Urothelium cell line (cell line): ENCODE measurements around the gene RNU6-1.

Experiments used
- DNase-seq: peaks from one replicate; pipeline ENCODE4 v3.0.0; 2011; ENCODE audit warnings: low spot score, mixed read lengths
- FAIRE-seq: peaks from 2 replicates; lab custom pipeline; 2011; peaks lifted over from hg19 to GRCh38; lab: Jason Lieb, UNC

The RNU6-1 gene

DNA sequence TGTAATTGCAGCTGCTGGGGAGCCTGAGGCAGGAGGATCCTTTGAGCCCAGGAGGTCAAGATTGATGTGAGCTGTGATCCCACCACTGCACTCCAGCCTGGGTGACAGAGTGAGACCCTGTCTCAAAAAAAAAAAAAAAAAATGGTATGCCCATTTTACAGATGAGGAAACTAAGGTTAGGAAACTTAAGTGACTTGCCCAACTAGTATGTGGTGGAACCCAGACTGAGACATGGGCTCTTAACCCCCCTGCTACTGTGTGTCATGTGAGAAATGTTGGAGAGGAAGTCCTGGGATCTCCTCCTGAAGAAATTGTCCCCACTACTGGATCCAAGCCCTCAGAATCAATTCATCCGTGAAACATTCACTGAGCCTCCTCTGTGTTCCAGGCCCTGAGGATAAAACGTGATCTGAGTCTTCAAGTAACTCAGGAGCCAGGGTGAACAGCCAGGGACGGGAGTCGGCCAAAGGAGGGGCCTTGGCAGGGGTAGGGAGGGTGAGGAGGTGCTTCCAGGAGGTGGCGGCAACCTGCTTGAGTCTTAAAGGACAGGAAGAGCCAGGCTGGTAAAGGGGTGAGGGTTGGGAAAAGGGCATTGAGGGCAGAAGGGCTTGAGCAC, 19.6 kb upstream of the RNU6-1 start:
- FAIRE-seq (no peak), DNase-seq (no peak)

- DNase-seq: no peak
- FAIRE-seq: no peak
Observed at GRCh38 chr15:67857220-67857619, 17.4 kb upstream of the RNU6-1 start.

- DNase-seq: no peak
- FAIRE-seq: no peak
Observed at GRCh38 chr15:67855842-67856241, 16.0 kb upstream of the RNU6-1 start.

DNA sequence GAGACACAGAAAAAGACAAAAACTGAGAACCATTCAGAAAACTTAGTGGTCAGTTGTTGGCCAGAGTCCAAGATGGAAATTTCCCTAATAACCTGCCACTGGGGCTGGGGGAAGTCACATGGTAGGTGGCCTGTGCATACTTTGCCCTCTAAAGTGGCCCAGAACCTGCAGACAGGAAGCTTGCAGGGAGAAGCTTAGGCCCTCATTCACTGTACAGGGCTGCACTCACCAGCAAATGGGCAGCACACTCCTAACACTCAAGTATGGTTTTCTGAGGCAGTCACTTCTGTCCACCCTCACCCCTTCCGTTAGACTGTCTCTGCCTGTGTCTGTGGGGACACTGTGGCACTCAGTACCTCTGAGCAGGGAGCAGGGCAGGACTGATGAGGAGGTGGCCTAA, 14.5 kb upstream of the RNU6-1 start:
- no peak for FAIRE-seq
- no peak for DNase-seq

DNA sequence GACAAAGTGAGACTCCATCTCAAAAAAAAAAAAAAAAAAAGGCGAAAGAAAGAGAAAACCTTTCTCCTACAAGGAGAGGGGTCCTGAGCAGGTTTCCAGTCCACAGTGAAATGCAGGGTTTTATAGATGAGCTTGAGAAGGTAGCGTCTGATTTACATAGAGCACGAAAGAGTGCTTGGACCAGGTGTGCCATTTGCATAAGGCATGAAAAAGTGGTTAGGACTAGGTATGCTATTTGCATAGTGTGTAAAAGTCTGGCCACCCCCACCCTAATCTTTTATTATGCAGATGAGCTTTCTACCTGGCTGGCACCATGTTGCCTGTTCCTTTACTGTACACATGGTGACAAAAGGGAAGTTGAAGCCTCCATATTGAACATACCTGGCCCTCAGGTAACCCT, 13.6 kb upstream of the RNU6-1 start:
- no peak for DNase-seq
- no peak for FAIRE-seq

DNA sequence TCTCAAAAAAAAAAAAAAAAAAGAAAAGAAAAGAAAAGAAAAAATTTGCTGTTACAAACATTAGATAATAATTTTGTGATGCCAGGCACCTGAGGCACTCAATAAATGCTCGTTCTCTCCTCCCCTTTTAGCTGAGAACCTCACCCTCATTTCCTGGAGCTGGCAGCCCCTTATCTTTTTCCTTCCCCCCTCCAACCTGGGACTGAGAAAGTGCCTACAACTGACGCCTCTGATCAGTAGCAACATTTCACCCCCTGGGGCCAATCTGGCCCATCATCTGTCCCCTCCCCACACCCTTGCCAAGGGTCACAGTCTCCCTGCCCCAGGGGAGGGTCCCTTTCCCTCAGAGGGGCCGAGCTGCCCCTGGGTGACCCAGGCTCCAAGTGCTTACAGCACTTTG, 12.6 kb upstream of the RNU6-1 start:
- FAIRE-seq: no peak
- DNase-seq: no peak

- FAIRE-seq (no peak), DNase-seq (no peak)
Observed at GRCh38 chr15:67850994-67851571, 11.2 kb upstream of the RNU6-1 start.

- DNase-seq (no peak), FAIRE-seq (no peak)
Observed at GRCh38 chr15:67850336-67850735, 10.5 kb upstream of the RNU6-1 start.

- no peak for FAIRE-seq
- DNase-seq: no peak
Observed at GRCh38 chr15:67849538-67849937, 9.7 kb upstream of the RNU6-1 start.

DNA sequence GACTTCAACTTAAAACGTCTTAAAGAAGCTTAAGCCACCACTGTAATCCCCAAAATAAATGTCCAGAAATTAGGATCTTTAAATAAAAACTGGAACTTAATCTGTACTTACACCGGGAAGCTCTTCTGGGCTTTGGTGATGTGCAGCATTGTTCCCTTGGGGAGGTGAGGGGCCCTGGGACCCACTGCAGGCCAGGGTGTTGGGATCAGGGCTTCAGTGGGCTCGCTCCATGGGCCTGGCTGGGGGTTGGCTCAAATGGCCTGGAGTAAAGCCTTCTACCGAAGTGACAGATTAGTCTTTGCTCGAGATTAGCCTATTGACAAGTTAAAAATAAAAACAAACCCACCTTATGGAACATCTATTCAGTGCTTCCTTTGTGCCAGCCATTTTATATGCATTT, 6.1 kb upstream of the RNU6-1 start:
- no peak for FAIRE-seq

GRCh38 chr15:67843571-67844387, 3.9 kb upstream of the RNU6-1 start:
- FAIRE-seq (no peak), DNase-seq (no peak)

More for the DNA sequence above, 6.1 kb upstream of the RNU6-1 start:
- DNase-seq: no peak

DNA sequence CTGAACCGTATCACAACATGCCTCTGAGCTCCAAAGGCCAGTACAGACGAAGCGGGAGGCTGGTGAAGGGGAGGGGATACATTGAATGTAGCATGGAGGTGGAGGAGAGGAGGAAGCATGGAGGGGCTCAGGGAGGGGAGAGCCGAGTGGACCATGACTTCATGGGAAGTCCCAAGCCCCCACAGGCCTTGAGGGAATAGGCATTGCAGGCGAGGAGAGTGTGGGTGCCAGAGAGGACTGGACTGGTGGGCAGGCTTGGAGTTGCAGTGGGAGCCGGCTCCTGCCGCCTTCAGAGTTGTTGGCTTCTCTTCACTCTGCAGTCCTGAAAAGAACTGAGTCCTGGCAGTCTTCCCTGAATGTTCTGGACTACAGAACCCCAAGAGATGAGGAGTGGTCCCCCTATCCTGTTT, 3.3 kb upstream of the RNU6-1 start:
- FAIRE-seq (no peak), DNase-seq (no peak)

DNA sequence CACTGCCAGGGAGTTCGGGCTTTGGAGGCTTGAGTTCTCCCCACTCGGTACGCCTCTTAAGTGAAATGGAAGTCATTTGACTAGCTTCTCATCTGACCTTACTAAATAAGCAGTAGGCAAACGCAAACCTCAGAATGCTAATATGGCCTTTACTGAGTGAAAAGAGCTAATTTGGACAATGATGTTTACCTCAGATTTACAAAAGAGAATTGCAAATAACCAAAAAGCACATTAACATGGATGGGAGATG, 1.6 kb upstream of the RNU6-1 start:
- no peak for DNase-seq
- no peak for FAIRE-seq

DNA sequence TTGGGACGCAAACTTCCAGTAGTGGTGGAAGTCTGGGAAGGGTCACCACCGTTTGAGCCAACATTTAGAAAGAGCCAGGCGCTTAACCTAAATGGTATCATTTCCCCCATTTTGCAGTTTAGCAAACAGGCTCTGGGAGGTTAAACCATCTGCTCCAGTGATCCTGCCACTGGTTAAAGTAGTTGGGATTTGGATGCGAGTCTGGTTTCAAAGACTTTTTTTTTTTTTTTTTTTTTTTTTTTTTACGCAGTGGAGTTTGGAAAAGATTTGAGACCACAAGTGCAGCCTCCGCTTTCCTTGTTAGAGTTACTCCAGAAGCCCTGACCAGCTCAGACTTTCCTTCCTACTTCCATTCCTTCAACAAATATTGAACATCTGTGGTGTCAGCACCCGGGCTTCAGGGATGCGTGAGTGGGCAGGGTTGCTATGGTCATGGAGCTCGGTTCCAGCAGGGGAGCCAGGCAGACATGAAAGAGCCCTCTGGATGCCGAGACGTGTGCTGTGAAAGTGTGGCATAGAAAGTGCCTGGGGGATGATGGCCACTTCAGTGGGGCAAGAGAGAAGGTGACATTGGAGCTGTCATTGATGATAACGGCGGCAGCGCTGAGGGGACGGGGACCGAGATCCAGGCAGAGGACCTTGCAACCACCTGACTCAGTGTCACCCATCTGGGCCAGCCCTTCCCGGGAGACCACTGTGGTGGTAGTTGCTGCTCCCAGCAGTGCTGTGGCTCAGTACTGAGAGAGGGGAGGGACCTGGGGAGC, 1.1 kb upstream of the RNU6-1 start:
- DNase-seq (peak; percentile 63), FAIRE-seq (peak; percentile 5)

DNA sequence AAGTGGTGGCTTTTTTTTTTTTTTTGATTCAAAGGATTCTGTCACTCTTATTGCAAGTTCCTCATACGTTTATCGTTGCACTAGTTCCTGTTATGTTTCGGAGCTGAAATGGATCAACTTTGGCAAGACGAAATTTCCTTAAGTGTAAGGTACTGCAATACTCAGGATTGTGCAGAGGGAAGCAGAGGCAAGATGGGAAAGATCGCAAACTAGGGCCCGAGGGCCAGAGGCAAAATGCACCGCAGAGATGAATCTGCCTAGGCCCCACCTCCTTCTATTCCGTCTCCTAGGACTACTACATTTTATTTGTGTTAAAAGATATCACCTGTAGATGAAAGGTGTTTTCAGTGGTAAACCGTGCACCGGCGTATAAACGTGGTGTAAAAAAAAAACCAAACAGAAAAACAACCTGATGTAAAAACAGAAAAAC, 331 bp downstream of the RNU6-1 start:
- DNase-seq (peak; percentile 72), FAIRE-seq (no peak)

- no peak for DNase-seq
- FAIRE-seq: no peak
Observed at GRCh38 chr15:67838789-67839332, 984 bp downstream of the RNU6-1 start.

DNA sequence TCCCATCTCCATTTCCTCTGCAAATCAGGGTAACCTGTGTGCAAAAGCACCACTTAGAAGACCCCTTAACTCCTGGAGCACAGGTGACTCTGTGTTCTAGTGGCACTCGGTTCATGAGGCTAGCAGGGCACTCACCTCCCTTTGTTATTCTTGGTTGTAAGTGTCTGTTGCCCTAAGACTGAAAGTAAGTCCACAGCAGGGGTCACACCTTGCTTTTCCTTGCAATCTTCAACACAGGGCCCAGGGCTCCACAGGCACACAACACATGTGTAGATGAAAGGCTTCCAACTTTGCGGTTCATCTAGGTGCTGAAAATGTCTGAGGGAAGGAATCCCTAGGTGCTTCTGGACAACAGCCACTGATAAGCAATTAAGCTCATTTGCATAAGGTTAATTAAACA, 2.9 kb downstream of the RNU6-1 start:
- no peak for DNase-seq
- FAIRE-seq: no peak

DNA sequence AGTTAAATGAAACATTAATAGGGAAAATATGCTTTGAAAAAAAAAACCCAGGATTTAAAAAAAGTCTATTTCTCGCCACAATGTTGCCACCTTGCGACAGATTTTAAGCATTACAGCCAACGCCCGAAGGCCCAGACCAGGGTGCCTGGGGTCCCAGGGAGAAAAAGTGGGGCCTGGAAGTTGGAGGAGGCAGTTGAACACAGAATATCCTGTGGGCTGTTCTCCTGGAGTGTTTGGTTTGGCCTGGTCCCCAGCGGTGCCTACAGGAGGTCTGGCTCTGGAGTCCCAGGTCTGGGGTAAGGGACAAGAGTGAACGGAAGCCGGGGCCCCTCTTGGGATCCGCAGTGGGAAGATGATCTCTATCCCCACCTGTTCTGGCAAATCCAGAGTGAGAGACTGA, 3.4 kb downstream of the RNU6-1 start:
- DNase-seq (peak; percentile 64), FAIRE-seq (no peak)

- FAIRE-seq: no peak
- no peak for DNase-seq
Observed at GRCh38 chr15:67836134-67836455, 3.8 kb downstream of the RNU6-1 start.

- FAIRE-seq (no peak), DNase-seq (no peak)
Observed at GRCh38 chr15:67835297-67836133, 4.3 kb downstream of the RNU6-1 start.
